GM13976 (cell line): ENCODE data around the gene LOXL3.
A peak's percentile ranks its signal among the peaks of the same experiment; 100 is the strongest.

Source experiments
- DNase-seq: peaks from one replicate; pipeline ENCODE4 v3.0.0; 2012; ENCODE audit warnings: low spot score
- in situ Hi-C: fragments of 300-500 bp; cut with MboI; formaldehyde crosslinking; loops from one replicate; pipeline ENCODE4 v1.12.0; 2022; ENCODE audit warnings: low sequenced_read_pairs, mixed read lengths, inconsistent platforms; ENCODE audit not compliant: unreplicated experiment
- TF ChIP-seq, protein P1 (sequence below): IDR thresholded peaks from 2 replicates; pipeline ENCODE4 v1.5.1; 2012; ENCODE audit warnings: borderline replicate concordance, mild to moderate bottlenecking; ENCODE audit not compliant: insufficient read depth; ENCODE audit errors: extremely low read depth, missing control alignments, control extremely low read depth

Gene LOXL3

DNA sequence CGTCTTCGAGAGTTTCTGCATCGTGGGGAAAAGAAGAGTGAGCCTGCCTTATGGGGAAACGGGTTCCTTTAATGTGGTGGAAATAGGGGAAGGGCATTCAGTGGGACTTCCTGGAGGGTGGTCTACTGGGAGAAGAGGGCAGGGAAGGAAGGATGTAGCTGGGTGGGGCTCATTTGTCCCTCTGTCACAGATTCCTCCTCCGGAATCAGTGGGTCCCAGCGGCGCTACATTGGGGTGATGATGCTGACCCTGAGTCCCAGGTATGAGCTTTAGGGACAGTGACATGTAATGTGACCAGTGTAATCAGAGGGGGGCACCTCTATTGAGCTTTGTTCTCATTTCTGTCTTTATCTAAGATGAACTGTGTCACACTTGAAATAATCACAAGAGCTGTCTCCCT is 22.1 kb downstream of the LOXL3 start:
- in situ Hi-C loops: loop anchor here (10.0 kb wide), 1 partner anchor 53 kb away; no protein-coding TSS in a partner anchor
- TF ChIP-seq, protein P1, sequence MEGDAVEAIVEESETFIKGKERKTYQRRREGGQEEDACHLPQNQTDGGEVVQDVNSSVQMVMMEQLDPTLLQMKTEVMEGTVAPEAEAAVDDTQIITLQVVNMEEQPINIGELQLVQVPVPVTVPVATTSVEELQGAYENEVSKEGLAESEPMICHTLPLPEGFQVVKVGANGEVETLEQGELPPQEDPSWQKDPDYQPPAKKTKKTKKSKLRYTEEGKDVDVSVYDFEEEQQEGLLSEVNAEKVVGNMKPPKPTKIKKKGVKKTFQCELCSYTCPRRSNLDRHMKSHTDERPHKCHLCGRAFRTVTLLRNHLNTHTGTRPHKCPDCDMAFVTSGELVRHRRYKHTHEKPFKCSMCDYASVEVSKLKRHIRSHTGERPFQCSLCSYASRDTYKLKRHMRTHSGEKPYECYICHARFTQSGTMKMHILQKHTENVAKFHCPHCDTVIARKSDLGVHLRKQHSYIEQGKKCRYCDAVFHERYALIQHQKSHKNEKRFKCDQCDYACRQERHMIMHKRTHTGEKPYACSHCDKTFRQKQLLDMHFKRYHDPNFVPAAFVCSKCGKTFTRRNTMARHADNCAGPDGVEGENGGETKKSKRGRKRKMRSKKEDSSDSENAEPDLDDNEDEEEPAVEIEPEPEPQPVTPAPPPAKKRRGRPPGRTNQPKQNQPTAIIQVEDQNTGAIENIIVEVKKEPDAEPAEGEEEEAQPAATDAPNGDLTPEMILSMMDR: no peak
- no peak for DNase-seq

GRCh38 chr2:74530239-74531187 is 23.2 kb downstream of the LOXL3 start:
- peak; percentile 85 for DNase-seq
- TF ChIP-seq, protein P1: no peak
- in situ Hi-C loops: loop anchor here (10.0 kb wide), 1 partner anchor 54 kb away; no protein-coding TSS in a partner anchor

GRCh38 chr2:74529357-74530238 is 24.1 kb downstream of the LOXL3 start, which contains the start of the genes AUP1 and HTRA2:
AUP1 (minus strand) TSS chr2:74529706; CDS start chr2:74529629, 77 bp downstream.
HTRA2 (plus strand) TSS chr2:74529933; CDS start chr2:74530007, 74 bp downstream.
- peak; percentile 99 for DNase-seq
- TF ChIP-seq, protein P1: no peak
- in situ Hi-C loops: loop anchor here (10.0 kb wide), 1 partner anchor 55 kb away; no protein-coding TSS in a partner anchor

DNA sequence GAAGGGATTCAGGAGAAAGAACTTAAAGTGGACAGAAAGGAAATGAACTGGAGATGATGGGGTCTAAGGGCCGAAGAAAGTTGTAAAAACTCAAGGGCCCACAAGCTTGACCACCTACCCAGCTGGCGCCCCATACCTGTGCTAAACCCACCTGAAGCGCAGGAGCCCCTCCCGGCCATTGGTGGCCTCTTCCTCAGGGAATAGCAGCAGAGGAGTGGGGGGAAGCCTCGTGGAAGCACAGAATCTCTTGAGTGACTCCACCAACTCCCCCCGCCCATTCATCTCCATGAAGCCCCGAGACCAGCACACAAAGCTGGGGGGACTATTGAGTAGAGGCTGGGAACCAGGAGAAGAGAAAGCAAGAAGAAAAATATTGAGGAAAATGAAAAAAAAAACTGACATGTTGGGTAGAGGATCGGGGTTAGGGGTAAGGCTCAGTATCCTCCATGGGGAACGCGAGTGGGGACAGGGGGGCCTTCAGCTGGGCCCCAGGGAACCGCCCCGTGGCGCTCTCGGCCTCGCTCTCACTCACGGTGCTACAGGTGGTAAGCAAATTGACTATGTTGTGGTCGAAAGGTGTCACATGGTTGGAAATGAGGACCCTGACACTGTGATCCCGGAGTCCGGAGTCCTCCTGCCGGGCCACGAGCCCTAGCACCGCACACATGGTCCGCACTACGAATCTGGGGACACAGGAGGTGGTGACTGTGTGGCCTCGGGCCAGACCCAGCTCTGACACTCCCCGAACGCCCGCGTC is 25.0 kb downstream of the LOXL3 start:
- in situ Hi-C loops: no loop called here
- no peak for DNase-seq
- TF ChIP-seq, protein P1: peak; percentile 4

DNA sequence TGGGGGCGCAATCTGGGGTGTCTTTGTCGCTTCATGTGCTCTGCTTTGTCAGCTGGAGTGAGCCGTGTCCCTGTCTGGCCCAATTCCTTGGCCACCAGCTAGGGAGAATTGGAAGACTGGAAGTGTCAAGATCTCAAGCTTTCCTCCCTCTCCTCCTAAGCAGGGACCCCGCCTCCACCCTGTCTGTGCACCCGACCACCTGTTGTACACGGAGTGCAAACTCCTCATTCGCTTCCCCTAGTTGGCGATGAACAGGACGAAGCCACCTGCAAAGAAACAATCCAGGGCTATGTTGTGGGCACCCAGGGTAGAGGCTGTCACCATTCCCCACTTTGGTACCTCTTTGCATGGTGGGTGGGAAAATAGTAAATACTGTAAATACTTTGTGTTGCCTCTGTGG is 26.0 kb downstream of the LOXL3 start:
- DNase-seq: no peak
- in situ Hi-C loops: no loop called here

More for the DNA sequence above, 26.0 kb downstream of the LOXL3 start:
- TF ChIP-seq, protein P1: no peak
